CD14-positive monocyte (primary cell): Measurements from ENCODE around the gene RNF227. TPM values are rescaled to one million over a fixed set of nuclear protein-coding genes. Genes with fewer than 3 reads are reported as not detected.

Experiments
- DNase-seq, 3 donors: peaks; one replicate each; pipeline ENCODE4 v3.0.0-alpha.2; 2011 to 2022
- H2AFZ ChIP-seq: 2 replicates; pipeline ENCODE4 v1.6.0; 2012; ENCODE audit warnings: mild to moderate bottlenecking, low read depth, low read length, inconsistent platforms; ENCODE audit not compliant: insufficient read depth, poor library complexity, severe bottlenecking
- H3K27ac ChIP-seq, 2 donors: 1 replicate in 1 of 2; 2 replicates in 1 of 2; pipeline ENCODE4 v1.5.1; 2012 to 2013; ENCODE audit warnings: low read length in 2 of 2, control low read depth in 1 of 2, inconsistent platforms in 1 of 2, low read depth in 1 of 2, mild to moderate bottlenecking in 1 of 2
- H3K27me3 ChIP-seq, 2 donors: one replicate each; pipeline versions ENCODE4 v1.6.0 to v1.6.1; 2011 to 2013; ENCODE audit warnings: low read length in 2 of 2; ENCODE audit not compliant: control insufficient read depth in 2 of 2, insufficient read depth in 2 of 2
- H3K36me3 ChIP-seq, 2 donors: replicated peaks in 1 of 2; 1 replicate in 1 of 2; 2 replicates in 1 of 2; pipeline versions ENCODE4 v1.5.1 to v1.6.1; 2012 to 2013; ENCODE audit warnings: low read length in 2 of 2, control low read depth in 1 of 2, inconsistent platforms in 1 of 2, mild to moderate bottlenecking in 1 of 2; ENCODE audit not compliant: insufficient read depth in 2 of 2, control insufficient read depth in 1 of 2
- H3K4me1 ChIP-seq, 2 donors: 1 replicate in 1 of 2; 2 replicates in 1 of 2; pipeline versions ENCODE4 v1.5.1 to v1.6.1; 2012 to 2013; ENCODE audit warnings: low read length in 2 of 2, control low read depth in 1 of 2, inconsistent platforms in 1 of 2, mild to moderate bottlenecking in 1 of 2, moderate library complexity in 1 of 2; ENCODE audit not compliant: insufficient read depth in 2 of 2, control insufficient read depth in 1 of 2
- H3K4me2 ChIP-seq: replicated peaks from 2 replicates; pipeline ENCODE3; 2012; ENCODE audit warnings: low read length, moderate library complexity, mild to moderate bottlenecking; ENCODE audit not compliant: poor library complexity, severe bottlenecking; ENCODE audit errors: extremely low read depth
- H3K4me3 ChIP-seq, 3 experiments: fragments of 200-600 bp in 1 of 3; sonication (generic) in 1 of 3; replicated peaks in 1 of 3; 1 replicate in 2 of 3; 2 replicates in 1 of 3; pipeline ENCODE4 v1.5.1; 2011 to 2013; ENCODE audit warnings: low read length in 3 of 3, mild to moderate bottlenecking in 3 of 3, control low read depth in 2 of 3, low read depth in 2 of 3, inconsistent platforms in 1 of 3, moderate library complexity in 1 of 3
- H3K79me2 ChIP-seq: 2 replicates; pipeline ENCODE4 v1.6.0; 2012; ENCODE audit warnings: mild to moderate bottlenecking, control low read depth, inconsistent platforms, low read length, moderate library complexity; ENCODE audit not compliant: insufficient read depth
- H3K9ac ChIP-seq: 2 replicates; pipeline ENCODE4 v1.6.0; 2017; ENCODE audit warnings: low read length, mild to moderate bottlenecking; ENCODE audit not compliant: insufficient read depth, poor library complexity, severe bottlenecking
- H3K9me3 ChIP-seq, 2 donors: replicated peaks in 1 of 2; 1 replicate in 1 of 2; 2 replicates in 1 of 2; pipeline versions ENCODE4 v1.5.1 to v1.6.1; 2012 to 2013; ENCODE audit warnings: low read length in 2 of 2, control low read depth in 1 of 2; ENCODE audit not compliant: control insufficient read depth in 1 of 2, insufficient read depth in 1 of 2
- H4K20me1 ChIP-seq: 2 replicates; pipeline ENCODE4 v1.6.0; 2012; ENCODE audit warnings: mild to moderate bottlenecking, low read length, control low read depth, moderate library complexity; ENCODE audit not compliant: insufficient read depth
- H3K27ac Mint-ChIP-seq, 7 donors: one replicate each; pipeline ENCODE4 v1.8.0; 2020; ENCODE audit warnings: mild to moderate bottlenecking in 7 of 7, mixed read lengths in 7 of 7, moderate library complexity in 6 of 7, inconsistent platforms in 2 of 7
- H3K27me3 Mint-ChIP-seq, 3 donors: one replicate each; pipeline ENCODE4 v1.8.0; 2021 to 2022; ENCODE audit warnings: low read depth in 3 of 3, mild to moderate bottlenecking in 3 of 3, mixed read lengths in 3 of 3, moderate library complexity in 3 of 3, inconsistent platforms in 1 of 3
- H3K36me3 Mint-ChIP-seq, 2 donors: one replicate each; pipeline ENCODE4 v1.8.0; 2020; ENCODE audit warnings: mixed read lengths in 2 of 2, inconsistent platforms in 1 of 2, mild to moderate bottlenecking in 1 of 2
- H3K4me1 Mint-ChIP-seq: one replicate; pipeline ENCODE4 v1.8.0; 2020; ENCODE audit warnings: mild to moderate bottlenecking, mixed read lengths
- H3K4me3 Mint-ChIP-seq, 2 donors: one replicate each; pipeline ENCODE4 v1.8.0; 2020; ENCODE audit warnings: mild to moderate bottlenecking in 2 of 2, mixed read lengths in 2 of 2, moderate library complexity in 1 of 2
- H3K9me3 Mint-ChIP-seq, 7 donors: one replicate each; pipeline ENCODE4 v1.8.0; 2020 to 2022; ENCODE audit warnings: mixed read lengths in 7 of 7, mild to moderate bottlenecking in 6 of 7, moderate library complexity in 6 of 7, inconsistent platforms in 2 of 7
- WGBS: methylation state at CpG from one replicate; pipeline ENCODE4 v1.1.5; 2013; ENCODE audit warnings: missing lambda C conversion rate; ENCODE audit not compliant: insufficient coverage; 5-methylcytosine and 5-hydroxymethylcytosine counted together
- intact Hi-C, 2 donors: fragments of 100-400 bp; cut with micrococcal nuclease; formaldehyde crosslinking; loops; one replicate each; pipeline versions ENCODE4 v1.15.0 to v1.15.1; 2023
- polyA plus RNA-seq, 3 donors: library from polyadenylated mRNA; depleted of rRNA in 1 of 3; unstranded in 2 of 3; stranded (reverse) in 1 of 3; fragments of 300-500 nt in 2 of 3; fragments of >200 nt in 1 of 3; fragmentation: Illumina TruSeq in 2 of 3; gene quantifications; 1 replicate in 2 of 3; 2 replicates in 1 of 3; pipeline ENCODE4 v1.2.3, GENCODE V29; 2012 to 2021
- TF ChIP-seq, protein P1 (sequence below): fragments of 200-600 bp; IDR thresholded peaks from one replicate; pipeline ENCODE4 v1.8.0; 2022; ENCODE audit warnings: antibody characterized with exemption, mild to moderate bottlenecking

The RNF227 gene
- polyA plus RNA-seq, 3 donors = 0.59 to 6.7 (median 1.3) TPM

DNA sequence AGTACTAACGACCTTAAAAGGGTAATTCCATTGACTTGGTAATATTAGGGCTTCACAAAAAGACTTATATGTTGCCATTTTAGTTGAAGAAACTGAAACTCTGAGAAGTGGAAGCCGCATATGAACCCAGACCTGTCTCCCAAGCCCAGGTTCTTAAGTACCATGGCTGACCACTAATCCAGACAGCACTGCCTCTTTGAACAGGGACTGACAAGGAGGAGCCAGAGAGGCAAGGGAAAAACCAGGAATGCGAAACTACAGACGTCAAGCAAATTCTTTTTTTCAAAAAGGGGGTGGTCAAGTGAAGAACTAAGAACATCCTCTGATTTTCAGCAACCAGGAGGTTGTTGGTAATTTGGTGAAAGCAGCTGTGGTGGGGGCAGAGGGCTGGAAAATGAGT lies 43.0 kb downstream of the RNF227 start:
- Histone ChIP-seq H3K79me2 (peaks cover 66% of the 10 kb centered on the region), H3K9ac (no peak overlapping the region), H3K4me2 (no peak overlapping the region), H3K27ac (no peak overlapping the region), H3K27me3 (no peaks in the 10 kb centered on the region), H3K4me1 (peaks cover 63 to 83% of the 10 kb centered on the region in 2 donors), H3K36me3 (no peaks in the 10 kb centered on the region), H3K9me3 (no peaks in the 10 kb centered on the region), H3K4me3 (no peak overlapping the region), H2AFZ (no peak overlapping the region), H4K20me1 (no peaks in the 10 kb centered on the region)
- Mint-ChIP-seq H3K9me3 (no peaks in the 10 kb centered on the region), H3K36me3 (peaks cover 5% of the 10 kb centered on the region in 2 donors), H3K27me3 (no peaks in the 10 kb centered on the region), H3K4me3 (no peak overlapping the region), H3K4me1 (peaks cover 72% of the 10 kb centered on the region), H3K27ac (peak overlapping the region in 5 of 7 donors; percentile 9 to 62 (median 58))
- intact Hi-C loops = loop anchor here in 1 of 2 donors (1.0 kb wide), 1 partner anchor 10 kb away; no protein-coding TSS in a partner anchor
- no peak for DNase-seq
- TF ChIP-seq, protein P1, sequence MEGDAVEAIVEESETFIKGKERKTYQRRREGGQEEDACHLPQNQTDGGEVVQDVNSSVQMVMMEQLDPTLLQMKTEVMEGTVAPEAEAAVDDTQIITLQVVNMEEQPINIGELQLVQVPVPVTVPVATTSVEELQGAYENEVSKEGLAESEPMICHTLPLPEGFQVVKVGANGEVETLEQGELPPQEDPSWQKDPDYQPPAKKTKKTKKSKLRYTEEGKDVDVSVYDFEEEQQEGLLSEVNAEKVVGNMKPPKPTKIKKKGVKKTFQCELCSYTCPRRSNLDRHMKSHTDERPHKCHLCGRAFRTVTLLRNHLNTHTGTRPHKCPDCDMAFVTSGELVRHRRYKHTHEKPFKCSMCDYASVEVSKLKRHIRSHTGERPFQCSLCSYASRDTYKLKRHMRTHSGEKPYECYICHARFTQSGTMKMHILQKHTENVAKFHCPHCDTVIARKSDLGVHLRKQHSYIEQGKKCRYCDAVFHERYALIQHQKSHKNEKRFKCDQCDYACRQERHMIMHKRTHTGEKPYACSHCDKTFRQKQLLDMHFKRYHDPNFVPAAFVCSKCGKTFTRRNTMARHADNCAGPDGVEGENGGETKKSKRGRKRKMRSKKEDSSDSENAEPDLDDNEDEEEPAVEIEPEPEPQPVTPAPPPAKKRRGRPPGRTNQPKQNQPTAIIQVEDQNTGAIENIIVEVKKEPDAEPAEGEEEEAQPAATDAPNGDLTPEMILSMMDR = no peak
- 96% methylated on average over 3 of the region's 4 CpGs for WGBS

DNA sequence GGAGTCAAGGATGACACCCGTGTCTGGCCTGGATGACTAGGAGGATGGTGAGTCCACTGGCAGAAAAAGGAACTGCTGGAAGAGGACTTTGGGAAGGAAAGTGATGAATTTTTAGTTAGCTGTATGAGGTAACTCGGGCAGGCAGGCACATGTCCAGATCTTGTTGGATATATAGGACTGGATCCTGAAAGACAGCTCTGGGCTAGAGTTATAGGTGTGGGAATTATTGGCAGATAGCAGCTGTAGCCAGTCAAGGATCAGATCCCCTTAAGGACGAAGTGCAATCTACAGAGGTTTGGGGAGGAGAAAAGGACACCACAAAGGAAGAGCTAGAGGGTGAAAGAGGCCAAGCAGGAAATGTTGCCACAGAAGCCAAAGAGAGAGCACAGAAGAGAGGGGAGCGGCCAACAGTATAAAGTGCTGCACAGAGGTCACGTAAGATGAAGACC lies 48.2 kb downstream of the RNF227 start:
- peak overlapping the region; percentile 71 for H3K4me2 ChIP-seq
- H3K79me2 ChIP-seq = peaks cover 52% of the 10 kb centered on the region
- TF ChIP-seq, protein P1 = no peak
- no peaks in the 10 kb centered on the region for H3K27me3 Mint-ChIP-seq
- intact Hi-C loops = loop anchor here in 1 of 2 donors (2.0 to 5.0 kb wide), 2 partner anchors 13 to 189 kb away; no protein-coding TSS in a partner anchor
- H3K36me3 Mint-ChIP-seq = peaks cover 9 to 16% of the 10 kb centered on the region in 2 donors
- H3K9ac ChIP-seq = peak overlapping the region; percentile 18
- 0% methylated on average over 5 of the region's 5 CpGs for WGBS
- H3K27ac ChIP-seq = peak overlapping the region; percentile 19 to 74
- peak overlapping the region; percentile 70 to 92 (median 85) for H3K27ac Mint-ChIP-seq
- peaks cover 0 to 3% (median 0%) of the 10 kb centered on the region in 7 donors for H3K9me3 Mint-ChIP-seq
- peaks cover 47 to 61% of the 10 kb centered on the region in 2 donors for H3K4me1 ChIP-seq
- no peaks in the 10 kb centered on the region for H4K20me1 ChIP-seq
- peak overlapping the region in 1 of 3 experiments; percentile 58 for H3K4me3 ChIP-seq
- H3K4me3 Mint-ChIP-seq = peak overlapping the region; percentile 47 to 86
- peak overlapping the region; percentile 78 for H2AFZ ChIP-seq
- H3K4me1 Mint-ChIP-seq = peaks cover 51% of the 10 kb centered on the region
- H3K9me3 ChIP-seq = no peaks in the 10 kb centered on the region
- peaks cover 0 to 17% of the 10 kb centered on the region in 2 donors for H3K36me3 ChIP-seq
- peak in 1 of 3 donors; percentile 62 for DNase-seq
- H3K27me3 ChIP-seq = no peaks in the 10 kb centered on the region
